ENCODE measurements around the gene NKAIN2. TPM values are rescaled to one million over a fixed set of nuclear protein-coding genes. Genes with fewer than 3 reads are reported as not detected.

The NKAIN2 gene
- total and polyA plus RNA-seq, 9 of the 15 experiments (the other 6 are each of a cell fraction or from before 2014, with no cell fraction given), result not detected

DNA sequence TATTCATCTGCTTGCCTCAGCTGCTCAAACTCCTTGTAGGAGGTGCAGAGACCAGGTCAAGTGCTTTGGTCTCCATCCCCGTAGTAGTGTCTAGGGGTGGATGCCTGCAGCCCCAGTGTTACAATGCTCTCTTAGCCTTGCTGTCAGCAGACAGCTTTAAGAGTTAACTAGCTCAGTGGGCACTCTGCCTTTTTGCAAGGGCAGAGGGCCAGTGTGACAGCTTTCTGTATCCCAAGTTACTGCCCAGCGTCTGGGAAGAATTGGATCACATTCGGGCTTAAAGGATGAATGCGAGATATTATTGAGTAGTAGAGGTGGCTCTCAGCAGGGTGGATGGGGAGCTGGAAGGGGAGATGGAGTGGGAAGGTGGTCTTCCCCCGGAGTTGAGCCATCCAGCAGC is 818.7 kb downstream of the NKAIN2 start:
- ChIA-PET POLR2A (no interaction called here), CTCF (ENCODE audit: low intra/inter-chr PET ratio) (no interaction called here)
- H3K4me1 ChIP-seq (replicated peaks in 1 of 2; ENCODE audit: control insufficient read depth in 2 of 2, insufficient read depth in 2 of 2, low read length in 2 of 2), result no peaks in the 10 kb centered on the region
- H3K27ac ChIP-seq (ENCODE audit: extremely low read depth, low read depth, low read length), result no peak overlapping the region
- no peaks in the 10 kb centered on the region for H3K36me3 ChIP-seq (ENCODE audit: control insufficient read depth, insufficient read depth, low read length)
- no peaks in the 10 kb centered on the region for H3K27me3 ChIP-seq (ENCODE audit: control insufficient read depth in 2 of 2, insufficient read depth in 2 of 2, low read length in 2 of 2)
- no TSS peak for BruUV-seq (replicated peaks)
- H3K9me1 ChIP-seq (ENCODE audit: control insufficient read depth, insufficient read depth, low read length), result no peaks in the 10 kb centered on the region
- H3K79me2 ChIP-seq (ENCODE audit: control insufficient read depth, insufficient read depth, low read length), result no peaks in the 10 kb centered on the region
- no peak overlapping the region for H3K9ac ChIP-seq (ENCODE audit: insufficient read depth in 1 of 2, low read depth in 2 of 2, low read length in 2 of 2)
- H3K4me3 ChIP-seq, result no peak overlapping the region
- FAIRE-seq (no peak), DNase-seq (ENCODE audit: extremely low read depth in 1 of 4, low spot score in 3 of 4) (no peak), ATAC-seq (no peak)
- no peak overlapping the region for H2AFZ ChIP-seq (ENCODE audit: low read depth, low read length)
- no peak overlapping the region for H3K4me2 ChIP-seq (ENCODE audit: insufficient read depth, low read length)
- in situ Hi-C loops (cut with MboI), result no loop called here
- intact Hi-C loops (cut with micrococcal nuclease), result no loop called here
- no peak for TF ChIP-seq NR2C1 (IDR thresholded peaks at IDR 0.05)
- TF ChIP-seq NR2C1 (tag; IDR thresholded peaks at IDR 0.05), result no peak
- no peak for TF ChIP-seq SIRT6 (IDR thresholded peaks at IDR 0.05; ENCODE audit: low read depth, low read length)
- TF ChIP-seq, protein P1, sequence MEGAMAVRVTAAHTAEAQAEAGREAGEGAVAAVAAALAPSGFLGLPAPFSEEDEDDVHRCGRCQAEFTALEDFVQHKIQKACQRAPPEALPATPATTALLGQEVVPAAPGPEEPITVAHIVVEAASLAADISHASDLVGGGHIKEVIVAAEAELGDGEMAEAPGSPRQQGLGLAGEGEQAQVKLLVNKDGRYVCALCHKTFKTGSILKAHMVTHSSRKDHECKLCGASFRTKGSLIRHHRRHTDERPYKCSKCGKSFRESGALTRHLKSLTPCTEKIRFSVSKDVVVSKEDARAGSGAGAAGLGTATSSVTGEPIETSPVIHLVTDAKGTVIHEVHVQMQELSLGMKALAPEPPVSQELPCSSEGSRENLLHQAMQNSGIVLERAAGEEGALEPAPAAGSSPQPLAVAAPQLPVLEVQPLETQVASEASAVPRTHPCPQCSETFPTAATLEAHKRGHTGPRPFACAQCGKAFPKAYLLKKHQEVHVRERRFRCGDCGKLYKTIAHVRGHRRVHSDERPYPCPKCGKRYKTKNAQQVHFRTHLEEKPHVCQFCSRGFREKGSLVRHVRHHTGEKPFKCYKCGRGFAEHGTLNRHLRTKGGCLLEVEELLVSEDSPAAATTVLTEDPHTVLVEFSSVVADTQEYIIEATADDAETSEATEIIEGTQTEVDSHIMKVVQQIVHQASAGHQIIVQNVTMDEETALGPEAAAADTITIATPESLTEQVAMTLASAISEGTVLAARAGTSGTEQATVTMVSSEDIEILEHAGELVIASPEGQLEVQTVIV (CRISPR knock-in tag; IDR thresholded peaks at IDR 0.05; ENCODE audit: borderline replicate concordance), result no peak
- no peak for TF ChIP-seq GABPB1 (CRISPR knock-in tag; IDR thresholded peaks at IDR 0.05)
- no peak for TF ChIP-seq ELF4 (CRISPR knock-in tag; IDR thresholded peaks at IDR 0.05)
- TF ChIP-seq XRCC5 (IDR thresholded peaks at IDR 0.05; ENCODE audit: low read depth, low read length), result no peak
- no peak for TF ChIP-seq SAFB2 (IDR thresholded peaks at IDR 0.05; ENCODE audit: borderline replicate concordance, low read depth, low read length, severe bottlenecking)
- no peak for TF ChIP-seq POLR2A (conservative IDR thresholded peaks at IDR 0.05)
- TF ChIP-seq KAT8 (IDR thresholded peaks at IDR 0.05; ENCODE audit: low read depth), result no peak
- no peak for TF ChIP-seq U2AF2 (optimal IDR thresholded peaks at IDR 0.05; ENCODE audit: low read depth, low read length)
- TF ChIP-seq NONO (IDR thresholded peaks at IDR 0.05; ENCODE audit: low read depth in 2 of 2, low read length in 1 of 2), result no peak
- TF ChIP-seq, protein P2, sequence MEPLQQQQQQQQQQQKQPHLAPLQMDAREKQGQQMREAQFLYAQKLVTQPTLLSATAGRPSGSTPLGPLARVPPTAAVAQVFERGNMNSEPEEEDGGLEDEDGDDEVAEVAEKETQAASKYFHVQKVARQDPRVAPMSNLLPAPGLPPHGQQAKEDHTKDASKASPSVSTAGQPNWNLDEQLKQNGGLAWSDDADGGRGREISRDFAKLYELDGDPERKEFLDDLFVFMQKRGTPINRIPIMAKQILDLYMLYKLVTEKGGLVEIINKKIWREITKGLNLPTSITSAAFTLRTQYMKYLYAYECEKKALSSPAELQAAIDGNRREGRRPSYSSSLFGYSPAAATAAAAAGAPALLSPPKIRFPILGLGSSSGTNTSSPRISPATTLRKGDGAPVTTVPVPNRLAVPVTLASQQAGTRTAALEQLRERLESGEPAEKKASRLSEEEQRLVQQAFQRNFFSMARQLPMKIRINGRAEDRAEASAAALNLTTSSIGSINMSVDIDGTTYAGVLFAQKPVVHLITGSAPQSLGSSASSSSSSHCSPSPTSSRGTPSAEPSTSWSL (CRISPR knock-in tag; IDR thresholded peaks at IDR 0.05; ENCODE audit: borderline replicate concordance), result no peak
- no peak for TF ChIP-seq TCF3 (CRISPR knock-in tag; IDR thresholded peaks at IDR 0.05)
- TF ChIP-seq, protein P3, sequence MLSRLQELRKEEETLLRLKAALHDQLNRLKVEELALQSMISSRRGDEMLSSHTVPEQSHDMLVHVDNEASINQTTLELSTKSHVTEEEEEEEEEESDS (CRISPR knock-in tag; IDR thresholded peaks at IDR 0.05), result no peak
- TF ChIP-seq FOXJ3 (CRISPR knock-in tag; IDR thresholded peaks at IDR 0.05), result no peak
- TF ChIP-seq HDAC3 (IDR thresholded peaks at IDR 0.05; ENCODE audit: borderline replicate concordance, partially characterized antibody), result no peak
- 0% methylated on average over 5 of the region's 5 CpGs for WGBS (ENCODE audit: insufficient coverage, low coverage, missing lambda C conversion rate)
- no peaks in the 10 kb centered on the region for H3K9me3 ChIP-seq (replicated peaks; ENCODE audit: control insufficient read depth, insufficient read depth, low read depth, low read length)
- H4K20me1 ChIP-seq (replicated peaks; ENCODE audit: control insufficient read depth, insufficient read depth, low read length), result no peaks in the 10 kb centered on the region
